SIG-M5 treated with dmso at 0.1 percent for 504 hours (cell line): Measurements from ENCODE around the gene PTCD2.

Source experiments
- DNase-seq: peaks from one replicate; lab custom pipeline; 2025; ENCODE audit not compliant: unreplicated experiment; lab: John Stamatoyannopoulos, UW

PTCD2 gene

GRCh38 chr5:72338689-72339209, 18.6 kb downstream of the PTCD2 start:
- no peak for DNase-seq

- DNase-seq, result no peak
Observed at GRCh38 chr5:72346398-72346797, 26.2 kb downstream of the PTCD2 start.

- peak; percentile 7 for DNase-seq
Observed at GRCh38 chr5:72347801-72348308, 27.7 kb downstream of the PTCD2 start.

GRCh38 chr5:72351376-72351775, 31.2 kb downstream of the PTCD2 start:
- DNase-seq, result no peak

GRCh38 chr5:72352616-72353015, 32.4 kb downstream of the PTCD2 start:
- DNase-seq, result no peak

GRCh38 chr5:72353046-72353445, 32.9 kb downstream of the PTCD2 start:
- no peak for DNase-seq

- DNase-seq, result peak; percentile 16
Observed at GRCh38 chr5:72355706-72356299, 35.6 kb downstream of the PTCD2 start.

- no peak for DNase-seq
Observed at GRCh38 chr5:72356361-72356760, 36.2 kb downstream of the PTCD2 start.

GRCh38 chr5:72358925-72359324, 38.8 kb downstream of the PTCD2 start:
- DNase-seq, result no peak

GRCh38 chr5:72359886-72360285, 39.7 kb downstream of the PTCD2 start:
- DNase-seq, result no peak

GRCh38 chr5:72363166-72363802, 43.1 kb downstream of the PTCD2 start:
- no peak for DNase-seq

- no peak for DNase-seq
Observed at GRCh38 chr5:72364171-72364570, 44.0 kb downstream of the PTCD2 start.

GRCh38 chr5:72364951-72365350, 44.8 kb downstream of the PTCD2 start:
- DNase-seq, result no peak

- peak; percentile 88 for DNase-seq
Observed at GRCh38 chr5:72366324-72366976, 46.3 kb downstream of the PTCD2 start.

GRCh38 chr5:72368271-72368670, 48.1 kb downstream of the PTCD2 start:
- no peak for DNase-seq

- no peak for DNase-seq
Observed at GRCh38 chr5:72369301-72369700, 49.1 kb downstream of the PTCD2 start.

- no peak for DNase-seq
Observed at GRCh38 chr5:72369711-72370110, 49.5 kb downstream of the PTCD2 start.

GRCh38 chr5:72372331-72372730, 52.2 kb downstream of the PTCD2 start:
- no peak for DNase-seq

GRCh38 chr5:72372923-72373322, 52.8 kb downstream of the PTCD2 start:
- no peak for DNase-seq

- no peak for DNase-seq
Observed at GRCh38 chr5:72374844-72375243, 54.7 kb downstream of the PTCD2 start.

GRCh38 chr5:72376381-72376780, 56.2 kb downstream of the PTCD2 start:
- DNase-seq, result no peak
